ENCODE data around the gene HOXB2.

DNA sequence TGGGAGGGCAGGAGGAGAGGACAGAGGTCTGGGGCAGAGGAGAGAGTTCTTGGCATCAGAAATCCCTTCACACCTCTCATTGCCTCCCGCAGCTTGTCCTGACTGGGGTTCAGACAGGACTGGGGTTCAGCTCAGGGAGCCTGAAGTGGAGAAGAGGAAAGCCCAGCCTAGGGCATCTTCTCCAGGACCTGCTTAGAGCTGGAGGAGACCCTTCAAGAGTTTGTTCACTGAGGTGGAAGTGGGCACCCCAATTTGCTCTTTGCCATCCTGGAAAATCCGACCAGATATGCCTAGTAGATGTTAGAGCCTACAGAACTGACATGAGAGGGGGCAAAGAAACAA lies 43.1 kb upstream of the HOXB2 start:
- TF ChIP-seq EP300 (IDR thresholded peaks at IDR 0.05) (no peak), POLR2A (IDR thresholded peaks at IDR 0.05; ENCODE audit: low read length) (no peak), KDM5A (IDR thresholded peaks at IDR 0.05) (no peak), RAD21 (conservative IDR thresholded peaks at IDR 0.05 in 1 of 2, IDR thresholded peaks at IDR 0.05 in 1 of 2) (no peak), NPAS2 (CRISPR knock-in tag; IDR thresholded peaks at IDR 0.05; ENCODE audit: borderline replicate concordance) (no peak)
- TF ChIP-seq, protein P1, sequence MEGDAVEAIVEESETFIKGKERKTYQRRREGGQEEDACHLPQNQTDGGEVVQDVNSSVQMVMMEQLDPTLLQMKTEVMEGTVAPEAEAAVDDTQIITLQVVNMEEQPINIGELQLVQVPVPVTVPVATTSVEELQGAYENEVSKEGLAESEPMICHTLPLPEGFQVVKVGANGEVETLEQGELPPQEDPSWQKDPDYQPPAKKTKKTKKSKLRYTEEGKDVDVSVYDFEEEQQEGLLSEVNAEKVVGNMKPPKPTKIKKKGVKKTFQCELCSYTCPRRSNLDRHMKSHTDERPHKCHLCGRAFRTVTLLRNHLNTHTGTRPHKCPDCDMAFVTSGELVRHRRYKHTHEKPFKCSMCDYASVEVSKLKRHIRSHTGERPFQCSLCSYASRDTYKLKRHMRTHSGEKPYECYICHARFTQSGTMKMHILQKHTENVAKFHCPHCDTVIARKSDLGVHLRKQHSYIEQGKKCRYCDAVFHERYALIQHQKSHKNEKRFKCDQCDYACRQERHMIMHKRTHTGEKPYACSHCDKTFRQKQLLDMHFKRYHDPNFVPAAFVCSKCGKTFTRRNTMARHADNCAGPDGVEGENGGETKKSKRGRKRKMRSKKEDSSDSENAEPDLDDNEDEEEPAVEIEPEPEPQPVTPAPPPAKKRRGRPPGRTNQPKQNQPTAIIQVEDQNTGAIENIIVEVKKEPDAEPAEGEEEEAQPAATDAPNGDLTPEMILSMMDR (IDR thresholded peaks at IDR 0.05), result no peak

All from A549 (cell line).